ENCODE results near the gene PTMS.
"Not testable (repeated sequence)": the region's sequence is repeated elsewhere in the genome, so short reads cannot be mapped to it uniquely, and the experiment has no call there.

PTMS gene, protein sequence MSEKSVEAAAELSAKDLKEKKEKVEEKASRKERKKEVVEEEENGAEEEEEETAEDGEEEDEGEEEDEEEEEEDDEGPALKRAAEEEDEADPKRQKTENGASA

GRCh38 chr12:6765634-6766581 is at the start of gene PTMS:
TSS of gene PTMS (plus strand) at chr12:6766363. CDS start at chr12:6766706, 343 bp downstream.
- DNase-seq (ENCODE audit: low read depth in 2 of 2): no peak

DNA sequence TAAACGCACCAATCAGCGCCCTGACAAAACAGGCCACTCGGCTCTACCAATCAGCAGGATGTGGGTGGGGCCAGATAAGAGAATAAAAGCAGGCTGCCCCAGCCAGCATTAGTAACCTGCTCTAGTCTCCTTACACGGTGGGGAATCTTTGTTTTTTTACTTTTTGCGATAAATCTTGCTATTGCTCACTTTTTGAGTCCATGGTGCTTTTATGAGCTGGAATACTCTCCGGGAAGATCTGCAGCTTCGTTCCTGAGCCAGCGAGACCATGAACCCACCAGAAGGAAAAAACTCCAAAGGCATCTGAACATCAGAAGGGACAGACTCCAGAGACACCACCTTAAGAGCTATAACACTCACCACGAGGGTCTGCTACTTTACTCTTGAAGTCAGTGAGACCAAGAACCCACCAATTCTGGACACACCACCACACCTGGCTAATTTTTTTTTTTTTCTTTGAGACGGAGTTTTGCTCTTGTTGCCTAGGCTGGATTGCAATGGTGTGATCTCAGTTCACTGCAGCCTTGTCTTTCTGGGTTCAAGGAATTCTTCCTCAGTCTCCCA is 49.2 kb upstream of the PTMS start:
- no peak for DNase-seq (ENCODE audit: low read depth in 2 of 2)

- DNase-seq (ENCODE audit: low read depth in 2 of 2): no peak
These were observed 43.3 kb upstream of the PTMS start for GRCh38 chr12:6722863-6723262.

DNA sequence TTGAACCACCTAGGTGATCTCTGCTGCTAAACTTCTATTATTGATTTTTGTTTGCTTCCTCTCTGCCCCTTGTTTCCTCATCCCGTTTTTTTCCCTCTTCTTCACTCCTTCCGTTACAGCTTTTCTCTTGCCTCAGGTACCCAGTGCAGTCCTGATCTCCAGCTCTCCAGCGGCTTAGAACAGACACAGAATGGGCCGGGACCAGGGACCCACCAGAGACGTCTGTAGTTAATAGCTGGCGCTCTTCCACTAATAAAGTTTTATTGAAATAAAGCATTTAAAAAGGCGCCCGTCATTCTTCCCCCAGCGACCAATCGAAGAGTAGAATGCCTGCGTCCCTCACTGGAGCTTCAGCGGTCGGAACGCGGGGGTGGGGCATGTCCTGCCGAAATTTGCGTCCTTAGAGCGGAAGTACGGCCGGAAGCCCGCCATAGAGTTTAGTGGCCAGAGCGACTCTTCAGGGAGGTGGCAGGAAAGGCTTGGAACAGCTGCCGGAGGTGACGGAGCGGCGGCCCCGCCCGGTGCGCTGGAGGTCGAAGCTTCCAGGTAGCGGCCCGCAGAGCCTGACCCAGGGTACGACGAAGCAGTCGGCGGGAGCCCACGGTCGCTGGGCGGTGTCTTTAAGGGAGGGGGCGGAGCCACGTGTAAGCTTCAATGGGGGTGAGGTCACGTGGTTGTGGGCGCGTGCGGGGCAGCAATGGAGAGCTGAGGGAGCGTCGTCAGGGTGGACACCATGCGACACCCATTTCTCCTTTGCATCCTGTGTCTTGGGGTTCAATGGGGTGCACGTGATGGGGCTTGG is 42.4 kb upstream of the PTMS start, which contains the start of gene COPS7A:
COPS7A (plus strand) TSS at position 440 of the 802 bp plus-strand sequence. CDS start 611 bp downstream, outside the sequence.
- peak; percentile 89 for DNase-seq (ENCODE audit: low read depth in 2 of 2)

DNA sequence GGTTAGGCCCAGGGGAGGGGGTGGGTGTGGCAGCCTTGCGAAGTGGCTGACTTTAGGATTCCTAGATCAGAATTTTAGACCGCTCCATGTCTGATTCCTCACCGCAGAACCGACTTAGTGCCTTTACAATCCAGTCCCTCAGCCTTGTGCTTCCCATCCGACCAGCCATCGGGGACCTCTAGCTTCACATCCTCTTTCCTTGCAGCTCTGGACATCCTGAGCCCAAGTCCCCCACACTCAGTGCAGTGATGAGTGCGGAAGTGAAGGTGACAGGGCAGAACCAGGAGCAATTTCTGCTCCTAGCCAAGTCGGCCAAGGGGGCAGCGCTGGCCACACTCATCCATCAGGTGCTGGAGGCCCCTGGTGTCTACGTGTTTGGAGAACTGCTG is 41.8 kb upstream of the PTMS start:
- DNase-seq (ENCODE audit: low read depth in 2 of 2): no peak

- DNase-seq (ENCODE audit: low read depth in 2 of 2): no peak
These were observed 40.8 kb upstream of the PTMS start for GRCh38 chr12:6725350-6725749.

DNA sequence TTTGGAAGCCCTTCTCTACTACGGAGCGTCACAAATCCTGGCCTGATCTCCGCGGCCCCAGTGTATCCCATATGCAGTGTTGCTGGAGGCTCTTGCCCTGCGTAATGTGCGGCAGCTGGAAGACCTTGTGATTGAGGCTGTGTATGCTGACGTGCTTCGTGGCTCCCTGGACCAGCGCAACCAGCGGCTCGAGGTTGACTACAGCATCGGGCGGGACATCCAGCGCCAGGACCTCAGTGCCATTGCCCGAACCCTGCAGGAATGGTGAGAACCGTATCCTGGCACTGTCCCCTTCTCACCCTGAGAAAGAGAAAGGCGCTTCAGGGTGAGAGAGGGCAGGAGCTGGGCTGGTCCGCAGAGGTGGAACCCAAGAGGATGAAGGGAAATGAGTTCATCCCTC is 37.0 kb upstream of the PTMS start:
- DNase-seq (ENCODE audit: low read depth in 2 of 2): no peak

GRCh38 chr12:6730169-6730568 is 36.0 kb upstream of the PTMS start:
- DNase-seq (ENCODE audit: low read depth in 2 of 2): no peak

DNA sequence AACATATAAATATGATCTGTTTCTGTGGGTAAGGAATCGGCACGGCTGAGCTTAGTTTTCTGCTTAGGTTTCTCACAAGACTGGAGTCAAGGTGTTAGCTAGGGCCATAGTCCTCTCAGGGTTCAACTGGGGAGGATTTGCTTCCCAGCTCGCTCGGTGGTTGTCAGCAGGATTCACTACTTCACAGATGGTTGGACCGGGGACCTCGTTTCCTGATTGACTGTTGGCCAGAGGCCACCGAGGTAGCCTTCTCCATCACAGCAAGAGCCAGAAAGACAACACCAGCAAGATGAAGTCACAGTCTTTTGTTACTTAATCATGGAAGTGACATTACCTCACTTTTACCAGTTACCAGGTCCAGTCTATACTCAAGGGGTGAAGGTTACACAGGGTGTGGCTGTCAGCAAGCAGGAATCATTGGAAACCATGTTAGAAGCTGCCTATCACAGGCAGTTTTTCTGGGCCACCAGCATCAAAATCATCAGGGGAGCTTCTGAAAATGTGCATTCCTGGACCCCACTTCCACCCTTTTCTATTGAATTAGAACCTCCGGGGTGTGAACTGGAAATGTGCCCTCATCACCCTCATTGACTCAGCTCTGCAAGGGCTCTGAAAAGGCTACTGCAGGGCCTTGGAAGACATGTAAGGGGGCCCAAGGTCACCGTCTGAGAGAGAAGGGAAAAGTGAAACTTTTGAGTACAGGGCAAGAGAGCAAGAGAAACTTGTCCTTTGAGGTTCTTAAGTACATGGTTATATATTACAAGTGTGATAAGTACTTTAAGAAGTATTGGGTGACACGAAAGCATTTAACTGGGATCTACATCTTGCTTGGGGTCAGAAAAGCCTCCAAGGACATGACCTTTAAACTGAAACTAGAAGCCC is 31.4 kb upstream of the PTMS start:
- no peak for DNase-seq (ENCODE audit: low read depth in 2 of 2)

- no peak for DNase-seq (ENCODE audit: low read depth in 2 of 2)
These were observed 30.5 kb upstream of the PTMS start for GRCh38 chr12:6735448-6736191.

DNA sequence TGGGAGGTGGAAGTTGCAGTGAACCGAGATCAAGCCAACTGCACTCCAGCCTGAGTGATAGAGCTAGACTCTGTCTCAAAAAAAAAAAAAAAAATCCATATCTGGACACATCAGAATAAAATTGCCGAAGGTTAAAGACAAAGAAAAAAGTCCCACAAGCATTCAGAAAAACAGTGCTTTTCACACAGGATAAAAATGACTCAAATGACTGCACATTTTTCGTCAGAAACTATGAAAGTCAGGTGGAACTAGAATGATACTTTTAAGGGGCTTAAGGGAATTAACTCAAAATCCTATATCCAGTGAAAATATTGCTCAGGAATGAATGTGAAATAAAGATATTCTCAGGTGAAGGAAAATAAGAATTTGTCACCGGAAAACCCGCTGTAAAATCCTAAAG is 29.4 kb upstream of the PTMS start:
- no peak for DNase-seq (ENCODE audit: low read depth in 2 of 2)

- not testable (repeated sequence) for DNase-seq (ENCODE audit: low read depth in 2 of 2)
These were observed 24.1 kb upstream of the PTMS start for GRCh38 chr12:6742080-6742479.

GRCh38 chr12:6742834-6743233 is 23.3 kb upstream of the PTMS start:
- DNase-seq (ENCODE audit: low read depth in 2 of 2): no peak

- not testable (repeated sequence) for DNase-seq (ENCODE audit: low read depth in 2 of 2)
These were observed 22.9 kb upstream of the PTMS start for GRCh38 chr12:6743300-6743699.

DNA sequence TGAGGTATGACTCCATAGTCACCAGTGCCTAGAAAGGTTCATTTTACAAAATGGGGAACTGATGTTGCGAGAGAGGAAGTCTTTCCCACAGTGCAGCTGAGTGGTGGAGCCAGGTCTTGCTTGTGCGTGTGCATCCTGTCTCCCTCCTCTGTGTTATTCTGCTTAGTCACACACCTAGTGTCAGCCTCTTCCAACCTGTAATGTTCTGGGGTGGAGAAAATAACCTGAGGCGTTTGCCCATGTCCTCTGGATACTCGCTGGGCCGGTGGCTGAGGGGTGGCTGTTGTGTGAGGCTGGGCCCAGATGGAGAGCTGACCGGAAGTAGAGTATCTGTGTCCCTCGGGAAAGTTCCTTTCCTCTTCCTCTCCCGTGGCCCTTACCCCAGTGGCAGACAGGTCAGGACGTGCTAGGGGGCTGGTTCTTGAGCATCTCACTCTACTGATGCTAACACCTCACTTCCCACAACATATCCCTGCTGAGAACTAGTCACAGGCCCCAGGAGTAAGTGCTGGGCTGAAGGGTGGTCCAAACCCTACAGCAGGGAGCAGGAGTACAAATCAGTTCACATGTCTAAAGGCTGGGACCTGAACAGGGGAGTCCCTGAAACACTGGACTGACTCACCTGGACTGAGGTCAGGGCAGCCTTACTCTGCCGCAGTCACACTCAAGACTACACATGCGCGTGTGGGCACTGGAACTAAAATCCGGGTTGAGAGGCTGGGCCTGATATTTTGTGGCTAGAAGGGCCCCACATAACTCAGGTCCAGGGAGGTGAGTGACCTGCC is 20.2 kb upstream of the PTMS start:
- no peak for DNase-seq (ENCODE audit: low read depth in 2 of 2)

DNA sequence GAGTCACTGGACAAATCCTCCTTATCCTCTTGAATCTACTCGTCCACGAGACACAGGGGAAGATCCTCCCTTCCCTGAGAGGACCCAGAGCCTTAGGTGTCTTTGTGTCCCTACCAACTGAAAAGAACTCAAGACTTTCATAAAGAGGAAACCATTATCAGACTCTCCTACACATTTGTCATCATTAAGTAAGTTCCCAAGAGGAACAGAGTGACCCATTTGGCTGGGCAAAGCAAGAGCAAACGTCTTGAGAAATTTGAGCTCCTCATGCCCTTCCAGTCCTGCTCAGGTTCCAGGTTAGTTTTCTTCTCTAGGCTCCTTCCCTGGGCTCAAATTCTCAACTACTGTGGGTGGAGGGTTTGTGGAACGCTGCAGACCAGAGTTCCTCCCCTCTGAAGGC is 18.9 kb upstream of the PTMS start:
- no peak for DNase-seq (ENCODE audit: low read depth in 2 of 2)

DNA sequence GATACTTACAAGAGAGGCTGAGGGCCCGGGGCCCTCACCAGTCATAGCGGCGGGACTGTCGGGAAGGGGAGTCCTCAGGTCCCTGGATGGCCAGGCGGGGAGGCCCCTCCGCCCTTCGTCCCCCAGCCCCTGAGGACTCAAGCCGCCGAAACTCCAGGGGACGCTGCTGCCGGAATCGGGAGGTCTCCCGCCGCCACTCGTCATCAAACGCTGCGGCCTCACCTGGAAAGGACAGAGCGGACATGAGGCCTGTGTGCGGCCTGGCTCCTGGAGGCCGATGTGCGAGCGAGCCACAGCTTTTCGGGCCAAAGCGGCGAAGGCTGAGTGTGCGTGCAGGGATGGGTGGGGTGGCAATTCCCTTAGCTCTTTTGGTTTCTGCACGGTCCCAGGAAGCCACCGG is 17.4 kb upstream of the PTMS start:
- DNase-seq (ENCODE audit: low read depth in 2 of 2): no peak

DNA sequence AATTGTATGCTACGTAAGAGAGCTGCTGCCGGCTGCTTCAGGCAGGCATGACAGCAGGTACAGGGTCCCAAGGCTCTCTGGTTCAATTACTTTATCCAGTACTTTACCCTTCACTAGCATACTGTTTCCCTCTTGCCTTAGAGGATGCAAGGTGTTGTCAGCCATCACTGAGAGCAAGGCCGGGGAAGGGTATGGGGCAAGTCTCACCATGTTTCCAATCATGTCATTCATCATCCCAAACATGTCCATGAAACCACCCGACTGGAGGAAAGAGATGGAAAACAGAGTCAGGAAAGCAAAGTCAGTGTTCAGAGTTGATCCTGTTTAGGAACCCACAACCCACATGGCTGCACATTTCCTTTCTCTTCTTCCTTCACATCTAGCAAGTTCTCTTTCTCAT is 15.7 kb upstream of the PTMS start:
- DNase-seq (ENCODE audit: low read depth in 2 of 2): no peak

DNA sequence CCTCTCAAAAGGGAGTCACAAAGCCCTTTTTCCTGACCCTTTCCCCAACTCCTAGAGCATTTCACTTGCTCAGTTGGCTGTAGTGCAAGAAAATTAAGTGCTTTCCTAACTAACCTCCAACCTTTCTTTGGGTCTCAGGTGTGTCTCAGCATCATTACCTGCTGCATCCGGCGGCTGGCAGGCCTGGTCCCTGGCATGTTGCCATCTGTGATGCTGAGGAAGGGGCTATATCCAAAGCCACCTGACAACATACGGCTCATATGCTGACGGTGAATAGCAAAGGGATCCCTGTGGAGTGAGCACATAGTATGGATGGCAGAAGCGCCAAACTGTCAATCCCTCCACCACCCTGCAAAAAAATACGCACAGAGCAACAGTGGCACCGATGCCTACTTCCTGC is 14.4 kb upstream of the PTMS start:
- no peak for DNase-seq (ENCODE audit: low read depth in 2 of 2)

Data from stimulated activated CD8-positive, alpha-beta memory T cell treated with anti-CD3 and anti-CD28 coated beads, Interleukin-2, amount 100 ng/mL, for 1 hour (primary cell).